Erythroblast (primary cell): ENCODE data around the gene LARGE1.

Experiments
- GATA1 ChIP-seq: IDR thresholded peaks from 2 replicates; pipeline ENCODE4 v1.6.1; 2011; ENCODE audit warnings: low read depth, mild to moderate bottlenecking, control low read depth, low read length, moderate library complexity
- POLR2A ChIP-seq: IDR thresholded peaks from 2 replicates; pipeline ENCODE4 v1.6.1; 2011; ENCODE audit warnings: mild to moderate bottlenecking, low read length

GRCh38 chr22:33248948-33249347 is 671.3 kb downstream of the LARGE1 start:
- TF ChIP-seq POLR2A: no peak
- no peak for TF ChIP-seq GATA1
